ENCODE measurements around the gene TRIM15.
A peak's percentile ranks its signal among the peaks of the same experiment; 100 is the strongest.

TRIM15 gene

GRCh38 chr6:30211306-30211705, 48.0 kb downstream of the TRIM15 start:
- TF ChIP-seq, protein P1, sequence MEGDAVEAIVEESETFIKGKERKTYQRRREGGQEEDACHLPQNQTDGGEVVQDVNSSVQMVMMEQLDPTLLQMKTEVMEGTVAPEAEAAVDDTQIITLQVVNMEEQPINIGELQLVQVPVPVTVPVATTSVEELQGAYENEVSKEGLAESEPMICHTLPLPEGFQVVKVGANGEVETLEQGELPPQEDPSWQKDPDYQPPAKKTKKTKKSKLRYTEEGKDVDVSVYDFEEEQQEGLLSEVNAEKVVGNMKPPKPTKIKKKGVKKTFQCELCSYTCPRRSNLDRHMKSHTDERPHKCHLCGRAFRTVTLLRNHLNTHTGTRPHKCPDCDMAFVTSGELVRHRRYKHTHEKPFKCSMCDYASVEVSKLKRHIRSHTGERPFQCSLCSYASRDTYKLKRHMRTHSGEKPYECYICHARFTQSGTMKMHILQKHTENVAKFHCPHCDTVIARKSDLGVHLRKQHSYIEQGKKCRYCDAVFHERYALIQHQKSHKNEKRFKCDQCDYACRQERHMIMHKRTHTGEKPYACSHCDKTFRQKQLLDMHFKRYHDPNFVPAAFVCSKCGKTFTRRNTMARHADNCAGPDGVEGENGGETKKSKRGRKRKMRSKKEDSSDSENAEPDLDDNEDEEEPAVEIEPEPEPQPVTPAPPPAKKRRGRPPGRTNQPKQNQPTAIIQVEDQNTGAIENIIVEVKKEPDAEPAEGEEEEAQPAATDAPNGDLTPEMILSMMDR (IDR thresholded peaks at IDR 0.05) = no peak
- no peak overlapping the region for H3K27ac ChIP-seq
- H3K9me3 ChIP-seq = no peaks in the 10 kb centered on the region
- no peak for DNase-seq
- no peaks in the 10 kb centered on the region for H3K36me3 ChIP-seq
- no peak overlapping the region for H3K4me3 ChIP-seq
- intact Hi-C loops (cut with DNase I; ENCODE audit: low total_unique reads) = loop anchor here (10.0 kb wide), 2 partner anchors 113 to 183 kb away; partner anchors contain the start of gene TRIM39
- peaks cover 6 to 54% (median 30%) of the 10 kb centered on the region in 4 donors for H3K4me1 ChIP-seq
- no peaks in the 10 kb centered on the region for H3K27me3 ChIP-seq

- Histone ChIP-seq H3K36me3 (no peaks in the 10 kb centered on the region), H3K27ac (no peak overlapping the region), H3K4me1 (peaks cover 6 to 48% (median 27%) of the 10 kb centered on the region in 4 donors), H3K9me3 (no peaks in the 10 kb centered on the region), H3K27me3 (no peaks in the 10 kb centered on the region), H3K4me3 (peak overlapping the region; percentile 71)
- no peak for DNase-seq
- intact Hi-C loops (cut with DNase I; ENCODE audit: low total_unique reads) = loop anchor here (10.0 kb wide), 2 partner anchors 113 to 183 kb away; partner anchors contain the start of gene TRIM39
- TF ChIP-seq, protein P1 (IDR thresholded peaks at IDR 0.05) = no peak
Measured at GRCh38 chr6:30211899-30212298, 48.6 kb downstream of the TRIM15 start.

GRCh38 chr6:30212865-30213666, 49.7 kb downstream of the TRIM15 start, which contains the start of gene TRIM26:
Gene TRIM26, minus strand, starts transcription at chr6:30213406. Its CDS starts 14,303 bp downstream, at chr6:30199103.
- Histone ChIP-seq H3K36me3 (no peaks in the 10 kb centered on the region), H3K4me3 (peak within 1 kb of the TSS; percentile 71), H3K27me3 (no peaks in the 10 kb centered on the region), H3K9me3 (no peaks in the 10 kb centered on the region), H3K4me1 (peaks cover 6 to 37% (median 21%) of the 10 kb centered on the region in 4 donors), H3K27ac (peak within 1 kb of the TSS; percentile 89 to 90)
- DNase-seq = peak; percentile 97 to 99
- TF ChIP-seq, protein P1 (IDR thresholded peaks at IDR 0.05) = no peak
- intact Hi-C loops (cut with DNase I; ENCODE audit: low total_unique reads) = loop anchor here (10.0 kb wide), 2 partner anchors 112 to 182 kb away; partner anchors contain the start of gene TRIM39

- peaks cover 6 to 31% (median 21%) of the 10 kb centered on the region in 4 donors for H3K4me1 ChIP-seq
- intact Hi-C loops (cut with DNase I; ENCODE audit: low total_unique reads) = loop anchor here (10.0 kb wide), 2 partner anchors 111 to 181 kb away; partner anchors contain the start of gene TRIM39
- H3K9me3 ChIP-seq = no peaks in the 10 kb centered on the region
- H3K27me3 ChIP-seq = no peaks in the 10 kb centered on the region
- DNase-seq = no peak
- H3K27ac ChIP-seq = peak overlapping the region; percentile 89 to 90
- H3K4me3 ChIP-seq = peak overlapping the region; percentile 71
- H3K36me3 ChIP-seq = no peaks in the 10 kb centered on the region
- TF ChIP-seq, protein P1 (IDR thresholded peaks at IDR 0.05) = no peak
Measured at GRCh38 chr6:30213667-30213956, 50.3 kb downstream of the TRIM15 start.

DNA sequence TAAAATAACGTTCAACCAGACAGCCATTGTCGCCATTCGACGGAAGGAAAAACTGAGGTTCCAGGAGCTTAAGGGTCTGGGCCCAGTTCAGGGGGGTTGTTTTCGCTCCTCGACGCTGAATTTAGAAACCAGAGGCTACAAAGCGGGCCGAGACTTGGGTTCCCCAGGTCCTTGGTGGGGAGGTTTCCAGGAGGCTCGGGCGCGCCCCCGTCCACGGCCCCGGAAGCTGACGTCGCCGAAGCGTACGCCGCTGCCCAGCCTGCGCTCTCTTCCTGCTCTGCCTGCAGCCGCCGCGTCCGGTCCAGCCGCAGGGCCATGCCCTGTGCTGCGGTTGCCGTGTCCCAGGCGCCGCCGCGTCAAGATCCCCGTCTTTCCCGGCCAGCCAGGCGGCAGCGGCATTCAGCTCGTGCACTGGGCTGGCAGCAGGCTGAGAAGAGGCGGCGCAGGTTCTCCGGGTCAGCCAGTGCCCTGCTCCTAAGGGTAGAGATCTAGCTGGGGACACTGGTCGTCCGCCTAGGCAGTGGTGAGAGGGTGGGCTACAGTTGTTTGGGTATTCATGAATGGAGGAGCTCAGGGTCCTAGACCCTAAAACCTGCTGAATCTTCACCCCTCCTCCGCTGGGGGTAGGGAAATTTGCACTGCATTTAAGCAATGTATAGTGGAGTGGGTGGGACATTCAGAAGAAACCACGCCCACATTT, 50.8 kb downstream of the TRIM15 start:
- Histone ChIP-seq H3K4me3 (peak overlapping the region; percentile 71), H3K27ac (peak overlapping the region; percentile 89 to 90), H3K4me1 (peaks cover 6 to 31% (median 22%) of the 10 kb centered on the region in 4 donors), H3K36me3 (no peaks in the 10 kb centered on the region), H3K27me3 (no peaks in the 10 kb centered on the region), H3K9me3 (no peaks in the 10 kb centered on the region)
- TF ChIP-seq, protein P1 (IDR thresholded peaks at IDR 0.05) = no peak
- intact Hi-C loops (cut with DNase I; ENCODE audit: low total_unique reads) = loop anchor here (10.0 kb wide), 2 partner anchors 111 to 181 kb away; partner anchors contain the start of gene TRIM39
- DNase-seq = peak; percentile 81 to 93
